Activated effector memory CD4-positive, alpha-beta T cell treated with Interleukin-2 at 50 U/mL for 16 hours (primary cell): Measurements from ENCODE around the gene FMO3.

Source experiments
- DNase-seq: peaks from one replicate; pipeline ENCODE4 v3.0.0-alpha.2; 2020

Gene FMO3

GRCh38 chr1:171090604-171091003, at the start of gene FMO3:
Gene FMO3 (plus strand): TSS chr1:171090905. CDS start chr1:171092659, 1,754 bp downstream.
- no peak for DNase-seq

GRCh38 chr1:171048014-171048413, 42.7 kb upstream of the FMO3 start:
- DNase-seq = no peak

- DNase-seq = no peak
These were observed 37.7 kb upstream of the FMO3 start for GRCh38 chr1:171052977-171053376.

DNA sequence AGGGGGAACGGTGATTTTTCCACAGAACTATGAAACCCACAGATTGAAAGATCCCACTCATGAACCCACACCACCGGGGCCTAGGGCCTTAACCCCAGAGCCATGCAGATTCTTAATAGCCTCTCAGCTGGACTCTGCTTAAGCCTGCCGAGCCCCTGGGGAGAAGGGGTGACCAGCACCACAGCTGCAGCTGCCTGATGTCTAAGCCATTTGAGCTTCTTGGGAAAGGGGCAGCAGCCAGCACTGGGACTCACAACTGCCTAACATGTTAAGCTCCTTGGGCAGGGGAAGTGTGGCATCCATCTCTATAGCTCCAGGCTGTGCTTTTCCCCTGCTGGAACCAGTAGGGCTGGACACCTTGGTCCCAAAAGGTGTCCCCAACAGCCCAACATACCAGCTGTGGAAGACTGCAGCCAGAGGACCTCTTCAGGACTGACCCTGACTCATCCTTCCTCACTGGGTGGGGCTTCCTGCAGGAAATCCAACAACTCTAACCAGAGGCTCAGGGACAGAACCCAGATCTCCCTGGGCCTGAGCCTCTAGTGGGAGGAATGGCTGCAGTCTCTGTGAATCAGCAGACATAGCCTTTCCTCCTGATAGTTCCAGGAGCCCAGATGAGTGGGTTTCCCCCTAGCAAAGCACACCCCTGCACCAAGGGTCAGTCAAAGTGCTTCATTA, 34.6 kb upstream of the FMO3 start:
- no peak for DNase-seq

DNA sequence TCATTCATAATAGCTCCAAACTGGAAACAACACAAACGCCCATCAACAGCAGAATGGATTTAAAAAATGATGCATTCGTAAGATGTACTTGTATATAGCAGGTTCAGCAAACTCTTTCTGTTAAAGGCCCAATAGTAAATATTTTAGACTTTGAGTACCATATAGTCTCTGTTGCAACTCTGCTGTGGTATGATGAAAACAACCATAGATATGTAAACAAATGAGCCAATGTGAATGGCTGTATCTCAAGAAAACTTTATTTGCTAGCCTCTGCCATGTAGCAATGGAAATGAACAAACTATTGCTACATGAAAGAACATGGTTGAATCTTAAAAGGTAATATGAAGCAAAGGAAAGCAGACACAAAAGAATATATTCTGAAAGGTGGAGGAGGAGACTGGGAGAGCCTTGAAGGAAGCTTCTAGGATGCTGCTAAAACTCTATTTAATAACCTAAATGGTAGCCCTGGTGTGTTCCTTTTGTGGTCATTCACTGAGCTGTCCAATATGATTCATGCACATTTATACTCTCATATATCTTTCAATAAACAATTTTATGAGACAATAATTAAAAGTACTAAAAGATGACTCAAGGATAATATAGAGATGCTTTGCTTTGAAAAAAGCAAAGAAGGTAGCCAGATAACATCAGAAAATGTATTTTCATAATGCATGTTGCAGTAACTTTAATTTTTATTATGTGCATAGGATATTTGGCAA, 29.1 kb upstream of the FMO3 start:
- no peak for DNase-seq

- no peak for DNase-seq
These were observed 27.8 kb upstream of the FMO3 start for GRCh38 chr1:171062902-171063301.

GRCh38 chr1:171075041-171075440, 15.7 kb upstream of the FMO3 start:
- no peak for DNase-seq

- no peak for DNase-seq
These were observed 9.4 kb upstream of the FMO3 start for GRCh38 chr1:171081314-171081753.

DNA sequence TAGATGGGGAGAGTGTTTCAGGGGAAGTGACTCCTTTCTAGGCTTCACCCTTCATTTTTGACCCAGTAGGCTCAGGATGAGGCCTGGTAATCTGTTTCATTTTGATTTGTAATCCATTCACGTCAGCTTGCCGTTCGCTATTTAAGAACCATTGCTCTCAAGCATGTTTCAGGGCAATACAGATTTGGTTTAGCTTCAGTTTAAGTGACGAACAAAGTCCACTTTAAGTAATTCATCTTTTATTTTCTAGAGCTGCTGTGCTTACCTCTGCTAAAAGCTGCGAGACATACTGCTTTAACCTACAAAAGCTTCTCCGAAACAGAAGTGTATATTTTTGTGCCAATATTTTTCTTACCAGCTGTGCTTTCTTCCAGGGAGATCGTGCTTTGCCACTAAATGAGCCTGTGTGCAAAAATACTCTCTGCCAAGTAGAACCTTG, 8.9 kb upstream of the FMO3 start:
- DNase-seq = no peak

DNA sequence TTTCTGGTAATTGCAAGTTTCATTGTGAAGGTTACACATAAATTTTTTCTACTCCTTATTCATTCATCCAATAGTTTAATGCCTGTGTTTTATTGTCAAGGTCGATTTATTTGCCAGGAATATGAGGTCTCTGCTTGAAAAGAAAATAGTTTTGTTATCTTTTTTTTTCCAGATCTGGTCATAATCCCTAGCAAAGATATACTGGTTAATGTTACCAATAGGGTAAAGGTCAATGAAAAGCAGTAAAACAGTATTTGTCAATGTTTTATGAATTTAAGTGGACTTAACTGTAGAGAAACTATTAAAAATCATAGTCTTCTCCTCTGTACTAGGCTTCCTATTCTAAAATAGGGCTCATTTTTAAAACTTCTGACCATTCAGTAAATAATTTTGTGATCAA, 8.1 kb upstream of the FMO3 start:
- DNase-seq = no peak

- DNase-seq = no peak
These were observed 7.5 kb upstream of the FMO3 start for GRCh38 chr1:171083222-171083621.

GRCh38 chr1:171084091-171084490, 6.6 kb upstream of the FMO3 start:
- no peak for DNase-seq

DNA sequence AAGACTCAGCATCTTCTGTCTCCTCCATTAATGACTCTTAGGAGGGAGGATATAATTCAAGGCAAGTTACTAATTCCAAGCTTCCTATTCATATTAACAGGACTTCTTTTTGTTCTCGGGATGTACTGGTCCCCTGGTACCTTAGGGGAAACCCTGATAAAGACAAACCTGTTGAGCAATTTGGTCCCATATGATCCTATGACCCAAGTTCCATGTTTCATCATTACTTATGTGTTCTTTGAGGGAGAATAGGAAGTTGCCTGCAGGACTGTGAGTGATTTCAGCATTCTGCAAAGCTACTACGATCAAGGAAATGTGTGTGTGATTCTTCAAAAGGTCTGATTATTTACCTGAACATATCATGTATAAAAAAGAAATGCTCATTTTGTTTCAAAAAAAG, 5.8 kb upstream of the FMO3 start:
- no peak for DNase-seq

DNA sequence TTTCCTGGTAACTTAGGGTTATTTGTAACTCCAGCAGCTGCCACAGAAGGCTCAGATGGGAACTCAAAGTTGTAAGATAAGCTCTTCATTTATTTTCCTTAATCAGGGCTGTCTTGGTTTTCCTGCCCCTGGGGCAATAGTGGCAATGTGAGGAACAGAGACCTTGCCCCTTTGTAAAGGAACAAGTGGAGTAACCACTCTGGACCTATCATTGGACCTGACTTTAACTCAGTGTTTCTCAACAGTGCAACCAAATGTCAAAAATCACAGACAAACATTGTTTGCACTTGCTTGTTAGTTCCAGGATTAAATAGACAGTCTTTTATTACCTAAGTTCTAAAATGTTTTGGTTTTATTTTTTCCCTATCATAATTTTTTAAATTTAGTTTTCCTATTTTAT, 2.8 kb upstream of the FMO3 start:
- no peak for DNase-seq

GRCh38 chr1:171103862-171104261, 13.2 kb downstream of the FMO3 start:
- no peak for DNase-seq

- no peak for DNase-seq
These were observed 16.7 kb downstream of the FMO3 start for GRCh38 chr1:171107262-171107940.

DNA sequence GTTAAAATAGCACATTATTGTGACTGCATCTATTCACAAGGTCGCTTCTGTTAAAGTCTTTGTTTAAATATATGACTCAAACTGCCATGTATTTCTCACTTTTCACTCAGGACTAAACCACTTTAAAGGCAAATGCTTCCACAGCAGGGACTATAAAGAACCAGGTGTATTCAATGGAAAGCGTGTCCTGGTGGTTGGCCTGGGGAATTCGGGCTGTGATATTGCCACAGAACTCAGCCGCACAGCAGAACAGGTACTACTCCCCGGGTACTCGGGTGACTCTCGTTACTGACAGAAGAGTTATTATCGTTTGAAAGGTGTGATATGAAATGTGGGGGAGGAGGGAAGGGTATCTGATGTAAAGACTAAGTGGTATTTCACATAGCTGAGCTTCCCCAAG, 17.3 kb downstream of the FMO3 start:
- no peak for DNase-seq

GRCh38 chr1:171109966-171110365, 19.3 kb downstream of the FMO3 start:
- DNase-seq = no peak

GRCh38 chr1:171110621-171111326, 20.1 kb downstream of the FMO3 start:
- no peak for DNase-seq

- no peak for DNase-seq
These were observed 21.4 kb downstream of the FMO3 start for GRCh38 chr1:171112119-171112518.

- no peak for DNase-seq
These were observed 22.7 kb downstream of the FMO3 start for GRCh38 chr1:171113382-171113781.

DNA sequence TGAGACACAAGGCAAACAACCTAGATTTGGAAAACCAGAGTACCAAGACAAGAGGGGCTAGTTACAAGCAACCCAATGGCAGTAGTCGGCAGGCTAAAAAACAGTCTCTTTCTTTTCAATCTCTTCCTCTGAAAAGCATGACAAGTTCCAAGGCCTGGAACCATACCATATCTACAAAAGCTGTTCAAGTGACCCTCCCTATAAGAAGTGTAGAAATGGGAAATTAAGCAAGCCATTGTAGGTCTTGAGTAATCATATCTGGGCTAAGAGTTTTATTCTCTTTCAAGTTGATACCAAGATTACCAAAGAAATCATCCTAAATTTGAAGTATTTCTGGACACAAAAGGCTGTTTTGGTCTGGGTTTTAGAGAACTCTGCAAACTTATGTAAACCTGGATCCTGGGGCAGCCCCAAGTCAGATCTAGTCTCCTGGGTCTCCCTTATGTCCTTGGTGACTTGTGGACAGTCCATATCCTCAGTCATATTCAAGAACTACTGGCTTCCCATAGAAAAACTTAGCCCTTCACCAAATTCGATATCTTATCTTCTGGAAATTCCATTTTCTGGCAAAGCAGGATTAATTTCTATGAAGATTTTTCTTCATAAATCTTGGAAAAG, 24.7 kb downstream of the FMO3 start:
- DNase-seq = no peak

DNA sequence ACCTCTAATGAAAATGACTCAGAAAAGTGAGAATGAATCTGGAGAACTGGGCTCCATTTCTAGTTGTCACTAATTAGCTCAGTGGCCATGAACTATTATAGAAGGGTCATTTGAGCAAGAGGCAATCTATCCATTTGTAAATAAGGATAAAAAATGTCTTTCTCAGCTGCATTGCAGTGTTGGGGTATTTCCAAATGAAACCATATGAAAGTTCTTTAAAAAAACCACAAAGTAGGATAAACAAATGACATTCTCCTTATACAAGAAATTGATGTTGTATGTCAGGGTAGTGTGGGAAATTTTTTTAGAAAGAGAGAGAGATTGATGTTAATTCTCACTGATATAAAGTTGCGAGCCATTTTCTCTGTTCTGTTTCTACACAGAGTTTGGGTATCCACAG, 26.0 kb downstream of the FMO3 start:
- DNase-seq = no peak
